Dedifferentiated amniotic fluid mesenchymal stem cell (primary cell): ENCODE results near the gene PLCB1.

ENCODE experiments used
- DNase-seq: peaks from one replicate; pipeline ENCODE4 v3.0.0-alpha.2; 2016; ENCODE audit errors: extremely low spot score

Gene PLCB1

DNA sequence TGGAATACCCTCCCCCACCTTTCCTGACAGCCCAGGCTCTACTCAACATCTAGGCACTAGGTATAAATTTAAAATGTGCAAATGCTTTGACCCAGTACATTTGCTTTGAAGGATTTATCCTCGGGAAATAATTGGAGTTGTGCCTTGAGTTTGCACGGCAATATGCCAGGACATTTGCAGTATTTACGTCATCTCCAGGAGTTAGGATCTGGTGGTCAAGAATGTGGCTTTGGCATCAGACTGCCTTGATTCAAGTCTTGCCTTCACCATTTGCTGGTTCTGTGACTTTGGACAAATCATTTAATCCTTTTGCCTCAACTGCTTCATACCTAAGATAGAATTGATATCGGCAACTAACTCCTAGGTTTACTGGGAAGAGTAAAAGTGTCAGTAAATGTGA is 169.6 kb downstream of the PLCB1 start:
- DNase-seq: no peak

DNA sequence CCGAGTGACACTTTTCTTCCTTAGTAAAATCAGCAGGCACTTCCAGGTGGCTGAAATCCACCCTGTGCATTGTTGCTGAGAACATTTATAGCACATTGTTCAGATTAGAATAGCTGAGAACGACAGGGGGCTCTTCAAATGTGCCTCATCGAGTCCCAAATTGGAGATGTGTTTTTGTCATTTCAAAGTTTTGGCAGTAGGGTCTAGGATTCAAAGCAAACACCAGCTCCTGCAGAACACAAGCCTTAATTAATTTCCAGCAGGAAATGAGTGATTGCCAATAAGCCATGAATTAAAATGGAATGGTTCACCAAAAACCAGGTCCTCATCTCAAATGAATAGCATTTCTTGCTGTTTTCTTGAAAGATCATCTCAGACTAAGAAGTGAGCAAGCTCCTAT is 171.6 kb downstream of the PLCB1 start:
- DNase-seq: no peak

DNA sequence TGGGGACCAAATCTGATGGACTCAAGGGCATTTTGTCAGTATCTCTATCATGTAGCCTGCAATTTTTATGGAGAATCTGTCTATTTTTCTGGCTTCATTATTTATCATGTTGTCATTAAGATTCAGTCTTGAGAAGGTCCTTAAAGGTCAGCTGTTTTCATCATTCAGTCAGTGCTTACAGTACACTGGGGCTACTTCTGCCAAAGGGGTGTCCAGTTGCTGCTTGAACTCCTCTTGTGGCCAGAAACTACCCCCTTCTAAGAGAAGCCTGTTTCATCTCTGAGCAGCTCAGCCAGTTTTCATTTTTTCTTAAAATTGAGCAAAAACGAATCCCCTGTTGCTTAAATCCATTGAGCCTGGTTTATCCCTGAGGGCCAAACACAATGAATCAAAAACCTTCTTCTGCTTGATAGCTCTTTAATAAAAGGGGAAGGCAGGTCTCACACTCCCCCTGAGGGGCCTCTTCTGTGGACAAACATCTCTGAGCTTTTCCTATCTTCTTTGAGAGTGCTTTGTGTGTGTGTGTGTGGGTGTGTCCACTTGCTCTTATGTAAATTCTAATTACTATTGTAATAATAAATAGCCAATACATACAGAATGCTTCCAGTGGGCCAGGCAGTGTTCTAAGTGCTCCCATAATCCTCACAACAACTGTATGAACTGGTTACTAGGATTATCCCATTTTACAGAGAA is 172.2 kb downstream of the PLCB1 start:
- DNase-seq: no peak

DNA sequence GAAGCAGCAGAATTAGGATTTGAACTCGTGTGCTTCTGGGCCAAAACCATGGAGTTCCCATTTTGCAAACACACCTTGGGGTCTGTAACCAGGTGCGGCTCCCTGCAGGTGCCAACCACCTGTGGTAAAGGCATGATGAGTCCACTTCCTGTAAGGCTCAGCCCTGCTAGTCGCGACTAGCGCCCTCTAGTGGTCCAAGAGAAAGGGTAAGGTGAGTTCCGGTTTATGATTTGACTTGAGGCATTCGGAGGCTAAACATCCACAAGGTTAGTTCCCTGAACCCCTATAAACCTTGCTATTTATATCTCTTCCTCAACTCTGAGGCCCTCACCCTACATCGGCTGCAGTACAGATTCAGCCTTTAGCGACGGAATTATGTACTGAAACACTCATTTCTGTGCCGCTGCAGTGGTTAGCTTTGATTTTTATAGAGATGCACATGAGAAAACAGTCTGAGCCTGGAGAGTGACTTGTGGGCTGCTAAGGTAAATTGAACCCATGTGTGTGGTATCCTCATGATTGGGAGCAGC is 173.4 kb downstream of the PLCB1 start:
- DNase-seq: no peak

DNA sequence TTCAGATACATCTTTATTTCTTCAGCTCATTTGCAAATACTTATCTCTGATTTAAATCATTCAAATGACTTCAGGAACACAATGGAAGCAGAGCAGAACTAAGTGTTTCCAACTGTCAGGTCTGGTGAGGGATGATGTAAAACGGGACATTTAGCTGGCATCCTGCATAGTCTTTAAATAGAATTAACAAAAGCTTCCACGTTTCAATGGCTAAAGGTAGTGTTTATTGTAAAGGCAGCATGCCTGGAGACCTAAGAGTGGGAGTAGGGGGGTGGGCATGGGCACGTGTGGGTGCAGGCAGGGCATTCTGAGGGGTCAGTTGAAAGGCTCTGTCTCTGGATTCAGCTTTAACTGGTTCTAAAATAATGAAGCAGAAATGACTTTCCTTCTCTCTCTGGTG is 174.9 kb downstream of the PLCB1 start:
- no peak for DNase-seq

DNA sequence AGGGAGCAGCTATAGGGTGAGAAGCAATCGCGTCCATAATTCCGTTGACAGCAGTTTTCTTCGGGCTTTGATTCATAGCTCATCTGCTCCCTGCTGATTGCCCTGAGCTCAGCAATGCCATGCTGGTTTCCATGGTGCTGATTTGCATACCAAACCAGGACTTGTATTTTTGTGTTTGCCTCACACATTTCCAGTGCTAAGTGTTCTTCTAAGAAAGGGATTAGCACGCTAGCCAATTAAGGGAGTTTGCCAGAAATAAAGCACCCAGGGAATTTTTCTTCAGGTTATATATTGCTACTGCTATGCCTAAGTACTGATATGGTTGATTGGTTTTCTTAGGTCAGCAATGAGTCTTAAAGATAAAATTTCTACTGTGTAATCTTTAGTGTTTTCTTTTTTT is 177.6 kb downstream of the PLCB1 start:
- DNase-seq: no peak

DNA sequence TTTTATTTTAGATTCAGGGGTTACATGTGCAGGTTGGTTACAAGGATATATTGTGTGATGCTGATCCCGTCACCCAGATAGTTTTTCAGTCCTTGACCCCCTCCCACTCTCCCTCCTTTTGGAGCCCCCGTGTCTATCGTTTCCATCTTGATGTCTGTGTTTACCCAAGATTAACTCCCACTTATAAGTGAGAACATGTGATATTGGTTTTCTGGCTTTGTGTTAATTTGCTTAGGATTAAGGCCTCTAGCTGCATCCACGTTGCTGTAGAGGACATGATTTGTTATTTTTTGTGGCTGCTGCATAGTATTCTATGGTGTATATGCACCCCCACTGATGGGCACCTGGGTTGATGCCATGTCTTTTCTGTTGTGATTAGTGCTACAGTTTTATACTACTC is 178.6 kb downstream of the PLCB1 start:
- DNase-seq: no peak

DNA sequence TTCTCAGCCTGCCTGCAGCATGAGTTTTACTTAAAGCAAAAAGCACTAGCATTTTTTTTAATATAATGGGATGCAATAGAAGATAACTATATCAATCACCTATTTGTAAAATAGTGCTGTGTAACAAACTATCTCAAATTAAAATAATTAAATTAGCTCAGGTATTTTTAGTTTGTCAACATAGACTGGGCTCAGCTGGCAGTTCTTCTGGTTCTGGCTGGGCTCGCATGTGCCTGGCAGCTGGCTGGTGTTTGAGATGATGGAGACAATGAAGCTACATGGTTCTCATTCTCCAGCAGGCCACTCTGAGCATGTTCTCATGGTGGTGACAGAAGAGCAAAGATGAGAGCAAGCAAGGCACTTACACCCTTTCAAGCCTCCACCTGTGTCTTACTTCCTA is 181.0 kb downstream of the PLCB1 start:
- DNase-seq: no peak

DNA sequence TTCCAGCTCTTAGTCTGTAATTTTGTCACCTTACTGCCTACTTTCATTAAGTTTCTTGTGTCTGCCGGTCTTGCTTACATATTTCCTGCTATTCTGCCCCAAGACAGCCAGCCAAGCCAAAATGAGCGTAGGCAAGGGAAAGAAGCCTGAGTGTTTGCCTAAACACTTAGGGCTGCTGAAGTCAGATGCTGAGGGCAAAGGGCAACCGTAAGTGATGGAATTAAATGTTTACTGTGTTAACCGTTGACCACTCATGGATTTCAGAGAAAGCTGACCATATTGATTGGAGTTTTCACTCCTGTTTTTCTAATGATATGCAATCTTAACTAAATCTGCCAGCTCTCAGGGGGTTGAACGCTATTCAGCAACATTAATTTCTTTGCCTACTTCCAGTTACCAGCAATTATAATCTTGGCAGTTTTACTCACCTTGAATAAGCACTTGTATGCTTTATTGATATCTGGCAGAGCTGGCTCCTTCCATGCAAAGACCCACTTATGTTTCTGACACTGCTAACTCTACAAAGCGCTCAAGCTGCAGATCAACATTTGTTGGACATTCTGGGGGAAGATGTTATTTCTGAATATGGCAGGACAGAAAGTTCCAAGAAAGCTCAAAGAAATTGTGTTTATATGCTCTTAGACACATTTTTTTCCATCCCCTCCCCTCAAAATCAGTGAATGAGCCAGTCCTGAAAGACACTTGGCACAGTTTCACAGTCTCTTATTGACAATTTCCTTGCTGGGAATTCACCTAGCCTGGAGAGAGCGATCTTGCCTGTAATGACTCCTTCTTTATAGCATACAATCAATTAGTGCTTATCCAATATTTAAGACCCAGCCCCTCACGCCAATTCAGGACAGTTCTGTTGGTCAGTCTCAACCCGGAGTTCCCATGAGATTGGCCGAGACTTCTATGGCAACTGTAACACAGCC is 183.8 kb downstream of the PLCB1 start:
- DNase-seq: no peak

DNA sequence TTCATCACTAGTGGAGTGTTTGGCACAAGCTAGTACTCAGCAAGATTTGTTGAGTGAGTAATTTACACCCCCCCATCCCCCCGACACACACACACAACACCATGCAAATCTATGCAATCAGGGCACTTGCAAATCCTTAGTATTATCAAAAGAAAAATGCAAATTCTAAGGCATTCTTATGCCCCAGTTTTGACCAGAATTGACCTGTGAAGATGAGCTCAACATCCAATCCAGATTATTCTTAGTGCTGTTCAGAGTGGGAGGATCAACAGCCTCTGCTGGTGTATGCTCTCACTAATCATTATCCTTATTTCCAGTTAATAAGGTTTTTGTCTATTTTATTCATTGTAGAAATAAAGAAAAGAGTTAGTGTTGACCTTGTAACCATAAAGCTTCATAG is 185.4 kb downstream of the PLCB1 start:
- no peak for DNase-seq

DNA sequence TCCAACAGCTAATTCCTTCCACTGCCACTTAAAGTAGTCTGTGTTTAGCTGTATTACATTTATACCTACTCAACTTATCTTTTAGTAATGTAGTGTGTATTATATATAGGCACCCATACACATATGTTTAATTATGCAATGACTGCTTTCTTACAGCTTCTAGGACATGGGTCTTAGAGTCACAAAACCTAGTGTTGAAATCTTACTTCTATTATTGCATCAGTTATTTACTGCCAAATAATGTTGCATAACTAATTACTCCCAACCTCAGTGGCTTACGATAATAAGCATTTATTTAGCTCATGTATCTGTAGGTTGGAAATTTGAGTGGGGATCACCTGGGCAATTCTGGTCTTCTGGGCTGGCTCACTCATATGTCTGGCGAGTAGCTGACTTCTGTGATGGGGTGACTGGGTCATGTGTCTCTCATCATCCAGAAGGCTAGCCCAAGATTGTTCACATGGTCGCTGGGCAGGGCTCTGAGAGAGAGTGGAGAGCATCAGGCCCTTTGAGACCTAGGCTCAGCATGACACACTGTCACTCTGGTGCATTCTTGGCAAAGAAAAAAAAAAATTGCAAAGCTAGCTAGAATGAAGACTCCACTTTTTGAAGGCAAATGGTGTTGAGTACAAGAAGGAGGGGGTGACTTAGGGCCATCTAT is 187.0 kb downstream of the PLCB1 start:
- DNase-seq: no peak

DNA sequence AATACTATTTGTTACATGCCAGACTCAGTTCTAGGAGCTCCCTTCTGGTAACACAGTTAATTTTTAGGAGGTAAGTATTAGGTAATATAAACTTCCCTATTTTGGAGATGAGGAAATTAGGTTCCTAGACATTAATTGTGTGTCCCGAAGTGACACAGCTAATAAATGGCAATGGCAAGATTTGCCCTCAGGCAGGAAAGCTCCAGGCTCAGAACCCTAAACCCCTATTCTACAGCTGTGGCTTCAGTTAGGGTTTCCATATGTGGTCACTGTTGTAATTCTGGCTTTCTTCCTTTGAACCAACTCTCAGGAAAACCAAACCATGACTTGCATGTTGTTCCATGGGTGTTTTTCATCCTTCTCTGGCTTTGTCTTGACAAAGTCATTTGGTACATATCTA is 188.2 kb downstream of the PLCB1 start:
- DNase-seq: no peak

DNA sequence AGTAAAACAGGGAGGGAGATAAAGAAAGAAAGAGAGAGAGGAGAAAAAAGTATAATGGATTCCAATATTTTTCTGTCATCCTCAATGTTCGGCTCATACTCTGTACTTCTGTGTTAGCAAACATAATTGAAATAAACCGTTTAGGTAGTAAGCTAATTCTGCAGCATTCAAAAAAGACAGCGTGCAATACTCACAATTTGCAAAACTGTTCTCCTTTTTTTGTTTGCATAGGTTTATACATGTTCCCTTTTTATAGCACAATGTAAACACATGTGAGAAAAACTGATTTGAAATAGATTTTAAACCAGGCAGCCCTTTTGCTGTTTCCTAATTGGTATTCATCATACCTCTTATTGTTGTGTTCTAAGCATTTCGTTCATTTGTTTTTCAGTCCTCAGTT is 188.9 kb downstream of the PLCB1 start:
- DNase-seq: no peak

DNA sequence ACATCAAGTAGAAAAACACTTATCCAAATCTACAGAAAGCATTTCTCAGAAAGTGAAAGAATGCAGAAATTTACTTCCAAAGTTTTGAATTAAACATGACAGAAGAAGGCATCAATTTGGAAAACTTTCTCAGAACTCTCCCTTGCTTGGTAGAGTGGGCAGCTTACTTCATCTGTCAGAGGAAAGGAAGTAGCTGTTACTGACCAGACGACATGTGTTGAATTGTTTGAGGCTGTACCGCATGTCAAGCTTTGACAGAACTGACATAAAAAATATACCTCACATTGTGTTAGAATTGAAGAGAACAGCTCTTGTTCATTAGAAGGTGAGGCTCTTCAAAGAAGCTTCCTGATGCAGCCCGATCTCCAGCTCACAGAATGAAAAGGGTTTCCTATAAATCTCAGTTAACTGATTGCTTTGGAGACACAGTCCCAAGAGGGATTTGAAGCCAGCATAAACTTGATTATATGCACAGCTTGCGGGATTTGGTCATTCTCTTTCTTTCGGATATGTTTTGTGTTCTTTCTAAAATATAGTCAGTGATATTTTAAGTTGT is 190.7 kb downstream of the PLCB1 start:
- DNase-seq: no peak

DNA sequence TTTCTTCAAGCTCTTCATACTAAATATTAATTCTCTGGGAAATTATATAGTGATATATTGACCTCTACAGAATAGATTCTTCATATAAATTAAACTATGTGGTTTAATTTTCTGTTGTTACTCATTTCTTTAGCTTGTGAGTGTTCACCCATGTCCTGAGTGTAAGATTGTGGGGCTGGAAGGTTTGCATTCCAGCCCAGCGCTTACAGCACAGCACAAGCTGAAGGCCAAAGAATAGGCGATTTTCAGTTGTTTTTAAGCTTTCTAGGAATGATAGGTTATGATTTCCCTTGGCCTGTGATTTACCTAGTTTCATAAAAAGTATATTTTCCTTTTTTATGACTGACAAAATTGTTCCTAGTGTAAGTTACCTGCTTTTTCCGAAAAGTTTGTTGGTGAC is 194.1 kb downstream of the PLCB1 start:
- no peak for DNase-seq

DNA sequence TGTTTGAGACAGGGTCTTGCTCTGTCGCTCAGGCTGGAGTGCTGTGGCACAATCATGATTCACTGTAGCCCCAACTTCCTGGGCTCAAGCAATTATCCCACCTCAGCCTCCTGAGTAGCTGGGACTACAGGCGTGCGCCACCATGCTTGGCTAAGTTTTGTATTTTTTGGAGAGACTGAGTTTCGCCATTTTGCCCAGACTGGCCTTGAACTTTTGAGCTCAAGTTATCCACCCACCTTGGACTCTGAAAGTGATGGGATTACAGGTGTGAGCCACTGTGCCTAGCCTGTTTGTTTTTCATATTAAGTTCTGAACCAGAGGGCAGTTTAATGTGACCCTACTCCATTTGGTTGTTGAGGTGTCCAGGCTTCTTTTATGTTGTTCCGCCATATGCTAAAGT is 194.8 kb downstream of the PLCB1 start:
- no peak for DNase-seq

DNA sequence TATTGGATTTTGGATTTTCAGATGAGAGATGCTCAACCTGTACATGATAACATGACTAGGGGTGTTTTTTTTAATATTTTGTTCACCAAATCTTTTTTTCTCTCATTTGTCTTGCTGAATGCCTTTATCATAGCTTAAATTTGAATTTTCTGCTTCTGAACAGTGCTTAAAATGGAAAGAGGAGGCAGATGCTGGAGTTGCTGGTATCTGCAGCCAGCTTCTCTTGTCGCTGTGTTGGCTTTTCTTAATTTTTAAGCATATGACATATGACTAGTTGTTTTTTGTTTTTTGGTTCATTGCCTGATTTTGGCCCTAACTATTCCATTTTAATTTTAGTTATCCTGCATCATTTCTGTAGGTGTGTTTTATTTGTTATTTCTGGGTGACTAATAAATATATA is 196.1 kb downstream of the PLCB1 start:
- no peak for DNase-seq

DNA sequence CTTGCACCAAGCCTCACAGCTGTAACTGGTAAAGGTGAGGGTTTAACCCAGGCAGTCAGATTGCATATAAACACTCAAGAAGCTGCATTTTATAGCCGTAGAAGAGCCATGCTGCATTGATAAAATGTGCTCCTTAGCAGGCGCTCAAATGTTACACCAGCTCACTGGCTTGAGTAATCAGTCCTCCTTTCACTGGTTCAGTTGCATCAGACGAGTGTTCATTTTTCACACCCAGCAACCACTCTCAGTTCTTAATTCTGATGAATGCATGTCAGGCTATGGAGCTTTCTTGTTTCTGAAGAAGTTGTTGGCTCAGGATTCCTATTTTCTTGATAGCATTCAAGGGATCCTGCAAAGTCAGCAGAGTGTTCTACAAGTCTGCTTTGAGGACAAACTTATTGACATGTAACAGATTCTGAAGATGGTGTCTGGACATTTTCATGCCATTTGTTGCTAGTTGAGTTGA is 198.3 kb downstream of the PLCB1 start:
- DNase-seq: no peak

DNA sequence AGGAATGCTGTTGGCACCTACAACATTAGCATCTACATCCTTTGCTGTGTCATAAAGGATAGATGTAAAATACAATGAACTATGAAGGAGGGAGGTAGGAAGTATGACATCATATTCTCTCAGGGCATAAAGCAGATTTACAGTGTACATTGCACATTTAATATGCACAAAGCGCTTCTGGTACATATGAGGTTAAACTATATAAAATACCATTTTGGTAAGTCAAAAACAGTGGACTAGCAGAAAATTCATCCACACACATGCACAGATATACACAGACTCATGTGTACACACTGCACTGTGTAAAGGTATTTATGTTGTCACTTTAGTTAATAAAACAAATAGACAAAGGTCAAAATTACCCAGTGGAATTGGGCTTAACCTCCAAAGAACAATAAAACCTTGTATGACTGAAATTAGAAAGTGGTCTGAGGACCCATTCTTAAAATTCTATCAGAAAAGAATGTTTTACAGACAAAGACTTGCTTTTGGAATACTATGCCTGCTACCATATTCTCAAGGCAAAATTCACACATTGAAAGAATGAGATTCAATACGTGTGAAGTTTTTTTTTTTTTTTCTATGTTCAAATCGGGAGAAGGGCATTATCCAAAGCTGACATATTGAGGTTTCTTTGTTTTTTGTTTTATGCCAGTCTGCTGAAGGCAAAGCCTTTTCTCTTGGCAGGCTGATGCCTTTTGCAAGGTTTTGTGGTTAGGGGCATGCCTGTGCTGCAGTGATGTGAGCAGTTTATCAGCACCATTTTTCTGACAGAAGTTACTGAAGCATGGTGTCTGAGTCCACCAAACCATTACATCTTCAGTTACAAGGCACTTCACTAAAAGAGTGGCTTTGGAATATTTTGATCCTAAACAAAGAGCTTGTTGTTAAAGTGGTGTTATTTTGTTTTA is 199.0 kb downstream of the PLCB1 start:
- peak; percentile 48 for DNase-seq

DNA sequence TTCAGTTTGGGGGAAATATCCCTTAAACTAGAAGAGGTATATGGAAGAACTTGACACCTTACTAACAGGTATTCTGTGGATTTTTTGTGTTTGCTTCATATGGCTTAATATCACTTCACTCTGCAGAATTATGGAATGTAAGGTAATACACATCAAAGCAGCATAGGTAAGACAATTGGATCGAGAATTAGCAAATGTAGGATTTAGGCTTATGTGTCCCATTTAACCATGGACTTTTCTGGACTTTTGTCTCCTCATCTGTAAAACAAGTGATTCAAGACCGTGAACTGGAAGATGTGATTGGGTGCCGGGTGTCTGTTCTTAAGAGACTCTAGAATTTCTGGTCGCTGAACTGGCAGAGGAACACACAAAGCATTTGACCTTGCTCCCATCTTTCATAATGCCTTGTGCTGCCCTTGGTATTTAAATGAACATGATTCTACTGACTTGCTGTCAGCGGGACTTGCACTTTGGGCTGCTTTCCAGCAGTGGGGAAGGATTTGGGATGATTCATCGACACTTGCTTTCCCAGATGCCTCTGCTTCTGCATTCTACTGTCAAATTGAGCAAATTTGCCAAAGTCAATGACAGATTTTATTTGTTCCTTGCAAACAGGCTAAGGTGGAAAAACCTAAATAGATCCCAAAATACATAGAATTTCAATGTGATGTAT is 199.8 kb downstream of the PLCB1 start:
- peak; percentile 24 for DNase-seq
